GM23338 (cell line): ENCODE results near the gene EBF4. TPM values are rescaled to one million over a fixed set of nuclear protein-coding genes. Genes with fewer than 3 reads are reported as not detected.

Experiments
- ATAC-seq: fragments of 200-7000 bp; cut with Tn5 transposase; 3 replicates; pipeline ENCODE4 v1.9.1; 2020
- DNase-seq: peaks from one replicate; pipeline ENCODE4 v3.0.0-alpha.2; 2015; ENCODE audit warnings: low spot score
- H2AFZ ChIP-seq: fragments of 200-600 bp; sonication (generic); 2 replicates; pipeline ENCODE4 v1.8.0; 2016; ENCODE audit warnings: antibody characterized with exemption, mild to moderate bottlenecking, moderate library complexity
- H3F3A ChIP-seq: fragments of 200-600 bp; sonication (generic); replicated peaks from 2 replicates; pipeline ENCODE4 v1.8.0; 2017; ENCODE audit warnings: antibody characterized with exemption, mixed run types, low read depth
- H3K27ac ChIP-seq: fragments of 200-600 bp; sonication (generic); 2 replicates; pipeline ENCODE4 v1.6.1; 2016; ENCODE audit warnings: low read depth
- H3K27me3 ChIP-seq: fragments of 200-600 bp; sonication (generic); 2 replicates; pipeline ENCODE4 v1.8.0; 2016; ENCODE audit warnings: mild to moderate bottlenecking, mixed run types, moderate library complexity; ENCODE audit not compliant: insufficient read depth
- H3K36me3 ChIP-seq: fragments of 200-600 bp; sonication (generic); 2 replicates; pipeline ENCODE4 v1.8.0; 2016; ENCODE audit warnings: mild to moderate bottlenecking; ENCODE audit not compliant: insufficient read depth
- H3K4me1 ChIP-seq: fragments of 200-600 bp; sonication (generic); 2 replicates; pipeline ENCODE4 v1.8.0; 2016; ENCODE audit warnings: mild to moderate bottlenecking, moderate library complexity; ENCODE audit not compliant: insufficient read depth
- H3K4me2 ChIP-seq: fragments of 200-600 bp; sonication (generic); 2 replicates; pipeline ENCODE4 v1.7.1; 2017; ENCODE audit warnings: mixed run types
- H3K4me3 ChIP-seq: fragments of 200-600 bp; sonication (generic); 2 replicates; pipeline ENCODE4 v1.6.1; 2016; ENCODE audit warnings: mixed run types
- H3K79me2 ChIP-seq: fragments of 200-600 bp; sonication (generic); replicated peaks from 2 replicates; pipeline ENCODE4 v1.8.0; 2017; ENCODE audit warnings: mild to moderate bottlenecking; ENCODE audit not compliant: insufficient read depth
- H3K9me2 ChIP-seq: fragments of 200-600 bp; sonication (generic); 2 replicates; pipeline ENCODE4 v1.8.0; 2017; ENCODE audit not compliant: insufficient read depth
- H4K20me1 ChIP-seq: fragments of 200-600 bp; sonication (generic); replicated peaks from 2 replicates; pipeline ENCODE4 v1.8.0; 2017; ENCODE audit warnings: mild to moderate bottlenecking; ENCODE audit not compliant: insufficient read depth
- H3K27ac Mint-ChIP-seq: 2 replicates; pipeline ENCODE4 v1.8.0; 2020; ENCODE audit warnings: inconsistent platforms, mild to moderate bottlenecking, moderate library complexity, mixed read lengths
- H3K27me3 Mint-ChIP-seq: 3 replicates; pipeline ENCODE4 v1.8.0; 2022; ENCODE audit warnings: low read depth, mild to moderate bottlenecking, moderate library complexity, mixed read lengths, inconsistent platforms; ENCODE audit not compliant: insufficient read depth, poor library complexity
- H3K36me3 Mint-ChIP-seq: 3 replicates; pipeline ENCODE4 v1.8.0; 2021; ENCODE audit warnings: low read depth, mild to moderate bottlenecking, inconsistent platforms, moderate library complexity, mixed read lengths
- H3K4me1 Mint-ChIP-seq: 3 replicates; pipeline ENCODE4 v1.8.0; 2020; ENCODE audit warnings: mild to moderate bottlenecking, inconsistent platforms, mixed read lengths
- H3K4me3 Mint-ChIP-seq: 3 replicates; pipeline ENCODE4 v1.8.0; 2021; ENCODE audit warnings: moderate library complexity, mild to moderate bottlenecking, inconsistent platforms, mixed read lengths
- H3K9me3 Mint-ChIP-seq: 3 replicates; pipeline ENCODE4 v1.8.0; 2020; ENCODE audit warnings: moderate library complexity, mild to moderate bottlenecking, inconsistent platforms, mixed read lengths
- CTCF ChIP-seq, 2 experiments: fragments of 200-600 bp in 1 of 2; sonication (generic) in 1 of 2; conservative IDR thresholded peaks; 2 replicates each; pipeline versions ENCODE4 v1.5.1 to v1.6.1; 2016 to 2017; ENCODE audit warnings: antibody characterized with exemption in 2 of 2, low read depth in 2 of 2, mild to moderate bottlenecking in 2 of 2, moderate library complexity in 1 of 2
- EZH2phosphoT487 ChIP-seq: fragments of 200-600 bp; sonication (generic); IDR thresholded peaks from one replicate; pipeline ENCODE4 v1.8.1; 2018; ENCODE audit warnings: antibody characterized with exemption; ENCODE audit not compliant: unreplicated experiment
- JUNB ChIP-seq: IDR thresholded peaks from one replicate; pipeline ENCODE4 v1.6.1; 2016; ENCODE audit warnings: antibody characterized with exemption; ENCODE audit not compliant: unreplicated experiment
- REST ChIP-seq: IDR thresholded peaks from one replicate; pipeline ENCODE4 v1.6.1; 2018; ENCODE audit warnings: antibody characterized with exemption; ENCODE audit not compliant: unreplicated experiment
- ZNF331 ChIP-seq: fragments of 250-450 bp; sonication (Bioruptor Pico); IDR thresholded peaks from 2 replicates; pipeline ENCODE4 v1.5.0; 2020; ENCODE audit warnings: low read depth, mild to moderate bottlenecking, moderate library complexity
- polyA plus RNA-seq: library from polyadenylated mRNA; unstranded; fragments of >200 nt; fragmentation: Nextera tagmentation; extraction: Ambion mirVana; gene quantifications from 2 replicates; pipeline ENCODE4 v1.2.1, GENCODE V29; 2016
- total RNA-seq: library from RNA; depleted of rRNA; stranded (reverse); fragments of >200 nt; shearing (Covaris generic); gene quantifications from 2 replicates; pipeline ENCODE4 v1.2.3, GENCODE V29; 2014

Gene EBF4
- total and polyA plus RNA-seq, 2 experiments from 2014 or later: 0.66 to 1.6 TPM

- no peak for TF ChIP-seq REST
- TF ChIP-seq CTCF (conservative IDR thresholded peaks at IDR 0.05; ENCODE audit: low read depth in 2 of 2): no peak
- no peak for TF ChIP-seq JUNB
These were observed 70.1 kb downstream of the EBF4 start (continued) for GRCh38 chr20:2762578-2763131.

GRCh38 chr20:2763186-2763585, 70.6 kb downstream of the EBF4 start:
- Histone ChIP-seq H3K36me3 (no peaks in the 10 kb centered on the region), H3K9me2 (no peaks in the 10 kb centered on the region), H3K27me3 (no peaks in the 10 kb centered on the region), H3K79me2 (no peaks in the 10 kb centered on the region), H3F3A (no peaks in the 10 kb centered on the region), H3K4me1 (peaks cover 8% of the 10 kb centered on the region), H3K27ac (no peak overlapping the region), H3K4me3 (no peak overlapping the region), H3K4me2 (no peak overlapping the region), H4K20me1 (no peaks in the 10 kb centered on the region), H2AFZ (no peak overlapping the region)
- Mint-ChIP-seq H3K4me3 (no peak overlapping the region), H3K27me3 (peaks cover 8% of the 10 kb centered on the region), H3K27ac (no peak overlapping the region), H3K4me1 (peaks cover 27% of the 10 kb centered on the region), H3K36me3 (no peaks in the 10 kb centered on the region), H3K9me3 (no peaks in the 10 kb centered on the region)
- DNase-seq (no peak), ATAC-seq (peak; percentile 25)
- TF ChIP-seq ZNF331 (CRISPR knock-in tag) (no peak), CTCF (conservative IDR thresholded peaks at IDR 0.05; ENCODE audit: low read depth in 2 of 2) (peak in 1 of 2 experiments; percentile 18; a peak in 1 of 4 replicates), EZH2phosphoT487 (no peak)
